ENCODE results near the gene CHRDL2. TPM values are rescaled to one million over a fixed set of nuclear protein-coding genes. Genes with fewer than 3 reads are reported as not detected.

Gene CHRDL2
- polyA plus RNA-seq, 1 of the 3 experiments (the other 2 are of a cell fraction), result not detected

DNA sequence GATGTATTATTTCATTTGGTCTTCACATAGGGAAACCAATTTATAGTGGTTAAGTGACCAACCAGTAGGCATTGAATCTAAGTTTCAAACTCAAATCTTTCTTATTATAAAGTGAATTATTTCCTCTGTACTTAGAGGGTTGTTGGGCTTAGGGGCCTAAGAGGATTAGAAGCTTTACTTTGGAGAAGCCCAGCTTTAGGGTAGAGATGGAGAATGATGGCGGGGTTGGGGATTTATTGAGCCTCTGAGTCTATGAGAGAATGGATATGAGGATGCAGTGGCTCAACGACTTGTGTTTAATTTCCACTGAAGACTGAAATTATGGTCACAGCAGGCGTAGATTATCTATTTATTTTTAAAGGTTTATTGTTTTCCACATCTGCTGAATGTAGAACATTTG lies 55.5 kb downstream of the CHRDL2 start (continued):
- TF ChIP-seq, protein P1, sequence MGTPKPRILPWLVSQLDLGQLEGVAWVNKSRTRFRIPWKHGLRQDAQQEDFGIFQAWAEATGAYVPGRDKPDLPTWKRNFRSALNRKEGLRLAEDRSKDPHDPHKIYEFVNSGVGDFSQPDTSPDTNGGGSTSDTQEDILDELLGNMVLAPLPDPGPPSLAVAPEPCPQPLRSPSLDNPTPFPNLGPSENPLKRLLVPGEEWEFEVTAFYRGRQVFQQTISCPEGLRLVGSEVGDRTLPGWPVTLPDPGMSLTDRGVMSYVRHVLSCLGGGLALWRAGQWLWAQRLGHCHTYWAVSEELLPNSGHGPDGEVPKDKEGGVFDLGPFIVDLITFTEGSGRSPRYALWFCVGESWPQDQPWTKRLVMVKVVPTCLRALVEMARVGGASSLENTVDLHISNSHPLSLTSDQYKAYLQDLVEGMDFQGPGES (IDR thresholded peaks at IDR 0.05; ENCODE audit: low read depth, low read length), result no peak

DNA sequence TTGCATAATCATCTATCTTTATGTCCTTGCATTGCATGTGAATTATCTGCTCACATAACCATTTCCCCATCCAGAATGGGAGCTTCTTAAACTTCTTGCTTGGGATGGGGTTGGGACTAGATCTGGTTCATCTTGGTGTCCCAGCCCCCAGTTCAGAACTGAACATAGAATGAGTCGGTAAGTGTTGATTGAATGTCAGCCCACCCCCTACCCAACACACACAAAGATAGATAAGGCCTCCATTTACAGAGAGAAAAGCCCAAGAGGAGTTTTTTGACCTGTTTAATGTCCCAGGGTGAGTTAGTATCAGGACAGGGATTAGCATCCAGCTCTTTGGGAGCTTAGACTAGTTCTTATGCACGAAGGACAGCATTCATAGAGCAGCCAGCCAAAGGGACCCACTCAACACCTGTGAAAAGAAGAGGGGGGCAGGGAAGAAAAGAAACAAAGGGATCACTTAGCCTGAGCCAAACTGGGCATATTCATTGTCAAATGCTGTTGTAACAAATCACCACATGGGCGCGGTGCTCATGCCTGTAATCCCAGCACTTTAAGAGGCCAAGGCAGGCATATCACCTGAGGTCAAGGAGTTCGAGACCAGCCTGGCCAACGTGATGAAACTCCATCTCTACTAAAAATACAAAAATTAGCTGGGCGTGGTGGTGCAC lies 57.4 kb downstream of the CHRDL2 start:
- H3K9ac ChIP-seq, result peak overlapping the region; percentile 80
- H3K4me1 ChIP-seq (ENCODE audit: control insufficient read depth in 1 of 2, insufficient read depth in 2 of 2, low read depth in 1 of 2, low read length in 1 of 2), result peaks cover 15 to 16% of the 10 kb centered on the region in 2 experiments
- CTCF ChIA-PET, result interaction anchor here (3.8 kb wide), 1 partner anchor 9 kb away, joined by 15 read pairs; no protein-coding TSS in a partner anchor
- DNase-seq, result no peak
- peak overlapping the region; percentile 11; the same call in 1 of the 2 replicates for H2AFZ ChIP-seq (ENCODE audit: low read depth)
- no peaks in the 10 kb centered on the region for H3K36me3 ChIP-seq (replicated peaks in 1 of 2; ENCODE audit: control insufficient read depth in 1 of 2, insufficient read depth in 2 of 2, low read length in 1 of 2)
- H3K9me2 ChIP-seq, result no peaks in the 10 kb centered on the region
- no peaks in the 10 kb centered on the region for H3K79me2 ChIP-seq (ENCODE audit: insufficient read depth)
- 91% methylated on average over 7 of the region's 7 CpGs for WGBS (ENCODE audit: low lambda C conversion rate)
- H3K27me3 ChIP-seq (ENCODE audit: insufficient read depth), result no peaks in the 10 kb centered on the region
- TF ChIP-seq, protein P2, sequence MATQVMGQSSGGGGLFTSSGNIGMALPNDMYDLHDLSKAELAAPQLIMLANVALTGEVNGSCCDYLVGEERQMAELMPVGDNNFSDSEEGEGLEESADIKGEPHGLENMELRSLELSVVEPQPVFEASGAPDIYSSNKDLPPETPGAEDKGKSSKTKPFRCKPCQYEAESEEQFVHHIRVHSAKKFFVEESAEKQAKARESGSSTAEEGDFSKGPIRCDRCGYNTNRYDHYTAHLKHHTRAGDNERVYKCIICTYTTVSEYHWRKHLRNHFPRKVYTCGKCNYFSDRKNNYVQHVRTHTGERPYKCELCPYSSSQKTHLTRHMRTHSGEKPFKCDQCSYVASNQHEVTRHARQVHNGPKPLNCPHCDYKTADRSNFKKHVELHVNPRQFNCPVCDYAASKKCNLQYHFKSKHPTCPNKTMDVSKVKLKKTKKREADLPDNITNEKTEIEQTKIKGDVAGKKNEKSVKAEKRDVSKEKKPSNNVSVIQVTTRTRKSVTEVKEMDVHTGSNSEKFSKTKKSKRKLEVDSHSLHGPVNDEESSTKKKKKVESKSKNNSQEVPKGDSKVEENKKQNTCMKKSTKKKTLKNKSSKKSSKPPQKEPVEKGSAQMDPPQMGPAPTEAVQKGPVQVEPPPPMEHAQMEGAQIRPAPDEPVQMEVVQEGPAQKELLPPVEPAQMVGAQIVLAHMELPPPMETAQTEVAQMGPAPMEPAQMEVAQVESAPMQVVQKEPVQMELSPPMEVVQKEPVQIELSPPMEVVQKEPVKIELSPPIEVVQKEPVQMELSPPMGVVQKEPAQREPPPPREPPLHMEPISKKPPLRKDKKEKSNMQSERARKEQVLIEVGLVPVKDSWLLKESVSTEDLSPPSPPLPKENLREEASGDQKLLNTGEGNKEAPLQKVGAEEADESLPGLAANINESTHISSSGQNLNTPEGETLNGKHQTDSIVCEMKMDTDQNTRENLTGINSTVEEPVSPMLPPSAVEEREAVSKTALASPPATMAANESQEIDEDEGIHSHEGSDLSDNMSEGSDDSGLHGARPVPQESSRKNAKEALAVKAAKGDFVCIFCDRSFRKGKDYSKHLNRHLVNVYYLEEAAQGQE (IDR thresholded peaks at IDR 0.05; ENCODE audit: low read depth, low read length), result no peak
- TF ChIP-seq TAF1 (IDR thresholded peaks at IDR 0.05; ENCODE audit: borderline replicate concordance, low read depth, low read length), result no peak
- no peak for TF ChIP-seq RFX5 (IDR thresholded peaks at IDR 0.05; ENCODE audit: low read length)
- no peak overlapping the region for H3K4me3 ChIP-seq (ENCODE audit: low read depth in 2 of 2, low read length in 1 of 2)
- peaks cover 18% of the 10 kb centered on the region for H3F3A ChIP-seq (replicated peaks; ENCODE audit: insufficient read depth)
- H3K27ac ChIP-seq (ENCODE audit: low read depth in 2 of 2, low read length in 1 of 2), result peak overlapping the region; percentile 56 to 99
- no peaks in the 10 kb centered on the region for H3K9me3 ChIP-seq
- H4K20me1 ChIP-seq (ENCODE audit: insufficient read depth), result no peaks in the 10 kb centered on the region
- H3K4me2 ChIP-seq, result peak overlapping the region; percentile 53
- POLR2A ChIA-PET, result no interaction called here

DNA sequence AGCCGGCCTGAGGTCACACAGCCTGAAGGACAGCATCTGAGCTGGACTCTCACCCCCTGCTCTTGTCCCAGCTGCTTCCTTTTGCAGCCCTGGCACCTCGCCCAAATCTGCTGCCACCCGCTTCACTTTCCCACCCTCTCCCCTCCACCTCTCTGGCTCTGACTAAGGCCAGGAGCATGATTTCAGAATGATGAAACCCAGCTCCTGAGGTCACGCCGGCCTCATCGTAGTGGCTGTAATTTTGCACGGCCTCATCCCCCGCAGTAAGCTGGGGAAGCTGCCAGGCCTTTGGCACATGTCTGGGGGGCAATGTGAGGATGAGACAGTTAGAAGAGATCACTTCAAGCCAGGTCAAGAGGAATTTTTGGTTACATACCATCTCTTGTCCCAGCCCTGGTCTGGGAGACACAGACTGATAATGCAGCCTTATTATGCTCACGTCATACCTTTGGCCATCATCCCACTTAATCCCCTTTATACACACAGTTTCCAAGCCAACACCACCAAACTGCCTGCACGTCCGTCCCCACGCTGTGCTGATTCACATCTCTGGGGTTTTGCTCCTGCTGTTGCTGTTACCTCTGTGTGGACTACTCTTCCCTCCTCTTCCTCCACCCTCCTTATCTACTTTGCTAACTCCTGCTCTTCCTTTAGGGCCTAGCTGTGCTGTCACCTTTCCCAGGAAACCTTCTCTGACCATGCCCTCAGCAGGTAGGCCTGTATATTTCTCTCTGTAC lies 58.1 kb downstream of the CHRDL2 start:
- peak overlapping the region; percentile 80 for H3K9ac ChIP-seq
- H3K27ac ChIP-seq (ENCODE audit: low read depth in 2 of 2, low read length in 1 of 2), result peak overlapping the region; percentile 56 to 99
- H3K79me2 ChIP-seq (ENCODE audit: insufficient read depth), result no peaks in the 10 kb centered on the region
- no peaks in the 10 kb centered on the region for H3K36me3 ChIP-seq (replicated peaks in 1 of 2; ENCODE audit: control insufficient read depth in 1 of 2, insufficient read depth in 2 of 2, low read length in 1 of 2)
- WGBS (ENCODE audit: low lambda C conversion rate), result 5% methylated on average over 12 of the region's 12 CpGs
- ChIA-PET CTCF (interaction anchor here (1.0 to 3.8 kb wide), 2 partner anchors 10 to 14 kb away, joined by 3 to 15 read pairs; no protein-coding TSS in a partner anchor), POLR2A (interaction anchor here (0.6 kb wide), 1 partner anchor 166 kb away, joined by 3 read pairs; no protein-coding TSS in a partner anchor)
- no peaks in the 10 kb centered on the region for H4K20me1 ChIP-seq (ENCODE audit: insufficient read depth)
- no peaks in the 10 kb centered on the region for H3K27me3 ChIP-seq (ENCODE audit: insufficient read depth)
- no peaks in the 10 kb centered on the region for H3K9me2 ChIP-seq
- peak overlapping the region; percentile 53 for H3K4me2 ChIP-seq
- H3K9me3 ChIP-seq, result no peaks in the 10 kb centered on the region
- H3K4me3 ChIP-seq (ENCODE audit: low read depth in 2 of 2, low read length in 1 of 2), result no peak overlapping the region
- peaks cover 18% of the 10 kb centered on the region for H3F3A ChIP-seq (replicated peaks; ENCODE audit: insufficient read depth)
- peaks cover 15 to 16% of the 10 kb centered on the region in 2 experiments for H3K4me1 ChIP-seq (ENCODE audit: control insufficient read depth in 1 of 2, insufficient read depth in 2 of 2, low read depth in 1 of 2, low read length in 1 of 2)
- H2AFZ ChIP-seq (ENCODE audit: low read depth), result peak overlapping the region; percentile 11; the same call in 1 of the 2 replicates
- DNase-seq, result peak; percentile 77
- TF ChIP-seq FOXM1 (IDR thresholded peaks at IDR 0.05; ENCODE audit: low read depth) (no peak), FOXJ3 (CRISPR knock-in tag; IDR thresholded peaks at IDR 0.05) (no peak), EP300 (IDR thresholded peaks at IDR 0.05; ENCODE audit: borderline replicate concordance in 1 of 2, low read depth in 1 of 2, low read length in 1 of 2) (peak; percentile 44 to 84; a peak in 1 of 4 replicates)
- TF ChIP-seq, protein P3, sequence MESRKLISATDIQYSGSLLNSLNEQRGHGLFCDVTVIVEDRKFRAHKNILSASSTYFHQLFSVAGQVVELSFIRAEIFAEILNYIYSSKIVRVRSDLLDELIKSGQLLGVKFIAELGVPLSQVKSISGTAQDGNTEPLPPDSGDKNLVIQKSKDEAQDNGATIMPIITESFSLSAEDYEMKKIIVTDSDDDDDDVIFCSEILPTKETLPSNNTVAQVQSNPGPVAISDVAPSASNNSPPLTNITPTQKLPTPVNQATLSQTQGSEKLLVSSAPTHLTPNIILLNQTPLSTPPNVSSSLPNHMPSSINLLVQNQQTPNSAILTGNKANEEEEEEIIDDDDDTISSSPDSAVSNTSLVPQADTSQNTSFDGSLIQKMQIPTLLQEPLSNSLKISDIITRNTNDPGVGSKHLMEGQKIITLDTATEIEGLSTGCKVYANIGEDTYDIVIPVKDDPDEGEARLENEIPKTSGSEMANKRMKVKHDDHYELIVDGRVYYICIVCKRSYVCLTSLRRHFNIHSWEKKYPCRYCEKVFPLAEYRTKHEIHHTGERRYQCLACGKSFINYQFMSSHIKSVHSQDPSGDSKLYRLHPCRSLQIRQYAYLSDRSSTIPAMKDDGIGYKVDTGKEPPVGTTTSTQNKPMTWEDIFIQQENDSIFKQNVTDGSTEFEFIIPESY (IDR thresholded peaks at IDR 0.05; ENCODE audit: borderline replicate concordance, low read depth), result no peak
- TF ChIP-seq, protein P4, sequence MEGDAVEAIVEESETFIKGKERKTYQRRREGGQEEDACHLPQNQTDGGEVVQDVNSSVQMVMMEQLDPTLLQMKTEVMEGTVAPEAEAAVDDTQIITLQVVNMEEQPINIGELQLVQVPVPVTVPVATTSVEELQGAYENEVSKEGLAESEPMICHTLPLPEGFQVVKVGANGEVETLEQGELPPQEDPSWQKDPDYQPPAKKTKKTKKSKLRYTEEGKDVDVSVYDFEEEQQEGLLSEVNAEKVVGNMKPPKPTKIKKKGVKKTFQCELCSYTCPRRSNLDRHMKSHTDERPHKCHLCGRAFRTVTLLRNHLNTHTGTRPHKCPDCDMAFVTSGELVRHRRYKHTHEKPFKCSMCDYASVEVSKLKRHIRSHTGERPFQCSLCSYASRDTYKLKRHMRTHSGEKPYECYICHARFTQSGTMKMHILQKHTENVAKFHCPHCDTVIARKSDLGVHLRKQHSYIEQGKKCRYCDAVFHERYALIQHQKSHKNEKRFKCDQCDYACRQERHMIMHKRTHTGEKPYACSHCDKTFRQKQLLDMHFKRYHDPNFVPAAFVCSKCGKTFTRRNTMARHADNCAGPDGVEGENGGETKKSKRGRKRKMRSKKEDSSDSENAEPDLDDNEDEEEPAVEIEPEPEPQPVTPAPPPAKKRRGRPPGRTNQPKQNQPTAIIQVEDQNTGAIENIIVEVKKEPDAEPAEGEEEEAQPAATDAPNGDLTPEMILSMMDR (IDR thresholded peaks at IDR 0.05), result no peak
